K562 (cell line): ENCODE measurements around the gene TRPC4AP. TPM values are rescaled to one million over a fixed set of nuclear protein-coding genes. Genes with fewer than 3 reads are reported as not detected.

ENCODE experiments used
- ATAC-seq: fragments of 200-7000 bp; cut with Tn5 transposase; 3 replicates; pipeline ENCODE4 v1.9.1; 2020; ENCODE audit warnings: moderate library complexity
- BruUV-seq: library from RNA; stranded (reverse); fragments of 400-500 nt; replicated peaks from 2 replicates; lab custom pipeline; 2021; lab: Mats Ljungman, UMichigan
- CTCF ChIA-PET: fragments of 300-600 bp; formaldehyde crosslinking; extraction: SDS; loops from one replicate; lab custom pipeline; 2021; ENCODE audit warnings: low intra/inter-chr PET ratio; lab: Yijun Ruan, JAX
- POLR2A ChIA-PET: fragments of 300-600, 350-650 bp; sonication (Branson Sonifier 250); formaldehyde crosslinking; extraction: SDS; loops from one replicate; lab custom pipeline; 2021; ENCODE audit warnings: antibody characterized with exemption, inconsistent platforms; lab: Yijun Ruan, JAX
- DNase-seq, 4 experiments: peaks; one replicate each; pipeline versions ENCODE4 v3.0.0 to v3.0.0-alpha.2; 2011 to 2018; ENCODE audit warnings: low spot score in 3 of 4, mixed read lengths in 3 of 4; ENCODE audit errors: extremely low read depth in 1 of 4
- FAIRE-seq: peaks from 2 replicates; lab custom pipeline; 2011; peaks lifted over from hg19 to GRCh38; lab: Jason Lieb, UNC
- H2AFZ ChIP-seq: 2 replicates; pipeline ENCODE4 v1.6.0; 2011; ENCODE audit warnings: low read depth, low read length, control low read depth, inconsistent platforms
- H3K27ac ChIP-seq: fragments of 200-600 bp; 3 replicates; pipeline ENCODE4 v1.8.0; 2011; ENCODE audit warnings: low read depth, mild to moderate bottlenecking, control low read depth, inconsistent platforms, low read length, moderate library complexity, mixed read lengths; ENCODE audit errors: extremely low read depth
- H3K27me3 ChIP-seq, 2 experiments: fragments of 300-600 bp in 1 of 2; 2 replicates in 1 of 2; 3 replicates in 1 of 2; pipeline versions ENCODE4 v1.6.0 to v1.8.0; 2011; ENCODE audit warnings: inconsistent platforms in 2 of 2, low read length in 2 of 2, mild to moderate bottlenecking in 1 of 2, mixed read lengths in 1 of 2, moderate library complexity in 1 of 2; ENCODE audit not compliant: control insufficient read depth in 2 of 2, insufficient read depth in 2 of 2
- H3K36me3 ChIP-seq: fragments of 300-600 bp; 3 replicates; pipeline ENCODE4 v1.8.0; 2011; ENCODE audit warnings: mild to moderate bottlenecking, low read length, inconsistent platforms; ENCODE audit not compliant: control insufficient read depth, insufficient read depth
- H3K4me1 ChIP-seq, 2 experiments: fragments of 200-600 bp in 1 of 2; replicated peaks in 1 of 2; 2 replicates in 1 of 2; 3 replicates in 1 of 2; pipeline versions ENCODE4 v1.5.1 to v1.8.0; 2011; ENCODE audit warnings: inconsistent platforms in 2 of 2, low read length in 2 of 2, mild to moderate bottlenecking in 1 of 2, mixed read lengths in 1 of 2, moderate library complexity in 1 of 2; ENCODE audit not compliant: control insufficient read depth in 2 of 2, insufficient read depth in 2 of 2
- H3K4me2 ChIP-seq: 2 replicates; pipeline ENCODE4 v1.6.1; 2011; ENCODE audit warnings: low read length, control low read depth, inconsistent platforms, mixed read lengths; ENCODE audit not compliant: insufficient read depth
- H3K4me3 ChIP-seq: fragments of 200-600 bp; sonication (generic), shearing (Covaris generic); 2 replicates; pipeline ENCODE4 v1.5.1; 2016; ENCODE audit warnings: control low read depth, inconsistent platforms
- H3K79me2 ChIP-seq: fragments of 200-600 bp; 3 replicates; pipeline ENCODE4 v1.8.0; 2011; ENCODE audit warnings: low read length, inconsistent platforms; ENCODE audit not compliant: control insufficient read depth, insufficient read depth
- H3K9ac ChIP-seq, 2 experiments: 2 replicates each; pipeline versions ENCODE4 v1.6.0 to v1.6.1; 2011; ENCODE audit warnings: low read depth in 2 of 2, low read length in 2 of 2, control low read depth in 1 of 2, inconsistent platforms in 1 of 2, mild to moderate bottlenecking in 1 of 2, mixed read lengths in 1 of 2; ENCODE audit not compliant: insufficient read depth in 1 of 2
- H3K9me1 ChIP-seq: one replicate; pipeline ENCODE4 v1.6.0; 2011; ENCODE audit warnings: inconsistent platforms, mild to moderate bottlenecking, low read length, moderate library complexity; ENCODE audit not compliant: control insufficient read depth, insufficient read depth
- H3K9me3 ChIP-seq: replicated peaks from 2 replicates; pipeline ENCODE4 v1.5.1; 2011; ENCODE audit warnings: low read depth, low read length, inconsistent platforms; ENCODE audit not compliant: control insufficient read depth, insufficient read depth
- H4K20me1 ChIP-seq: replicated peaks from 2 replicates; pipeline ENCODE4 v1.6.1; 2011; ENCODE audit warnings: low read length, inconsistent platforms, mixed read lengths; ENCODE audit not compliant: control insufficient read depth, insufficient read depth
- CEBPG ChIP-seq, 3 experiments: fragments of 200-800 bp in 1 of 3; sonication (Bioruptor generic) in 1 of 3; sonication (generic) in 1 of 3; formaldehyde crosslinking in 1 of 3; IDR thresholded peaks in 2 of 3; conservative IDR thresholded peaks in 1 of 3; 2 replicates each; pipeline versions ENCODE4 v1.6.1 to v1.8.0; 2016 to 2022; ENCODE audit warnings: missing compliant biosample characterization in 2 of 3, missing genetic modification characterization in 2 of 3, mild to moderate bottlenecking in 1 of 3, missing genetic modification reagents in 1 of 3
- KLF16 ChIP-seq: IDR thresholded peaks from 2 replicates; pipeline ENCODE4 v1.6.1; 2016; ENCODE audit warnings: antibody characterized with exemption
- MTA1 ChIP-seq: fragments of 450-650 bp; IDR thresholded peaks from 2 replicates; pipeline ENCODE4 v1.6.1; 2017; ENCODE audit warnings: borderline replicate concordance
- PML ChIP-seq: IDR thresholded peaks from 2 replicates; pipeline ENCODE4 v1.6.1; 2012; ENCODE audit warnings: low read length, inconsistent platforms
- RBM34 ChIP-seq: fragments of 200-400 bp; formaldehyde crosslinking; IDR thresholded peaks from 2 replicates; pipeline ENCODE4 v1.6.1; 2018; ENCODE audit warnings: low read length, borderline replicate concordance; ENCODE audit not compliant: insufficient read depth
- TARDBP ChIP-seq: fragments of 450-650 bp; IDR thresholded peaks from 2 replicates; pipeline ENCODE4 v1.6.1; 2016
- TFE3 ChIP-seq: fragments of 450-650 bp; formaldehyde crosslinking; IDR thresholded peaks from 2 replicates; pipeline ENCODE4 v1.4.0; 2020; ENCODE audit warnings: mild to moderate bottlenecking, mixed read lengths
- YBX1 ChIP-seq: fragments of 450-650 bp; IDR thresholded peaks from 2 replicates; pipeline ENCODE4 v1.7.1; 2016; ENCODE audit warnings: mild to moderate bottlenecking
- ZNF445 ChIP-seq: fragments of 250-450 bp; sonication (Bioruptor Pico); IDR thresholded peaks from 2 replicates; pipeline ENCODE4 v1.4.0; 2020; ENCODE audit warnings: low read depth, mild to moderate bottlenecking, moderate library complexity
- ZNF707 ChIP-seq: fragments of 250-450 bp; sonication (Bioruptor Pico); conservative IDR thresholded peaks from 2 replicates; pipeline ENCODE4 v1.8.0; 2022; ENCODE audit warnings: inconsistent platforms, mild to moderate bottlenecking, moderate library complexity
- WGBS: fragments of 100-300 bp; shearing (Covaris generic); methylation state at CpG from one replicate; pipeline ENCODE4 v1.1.6; 2016; ENCODE audit warnings: low coverage, mixed read lengths; ENCODE audit not compliant: insufficient coverage; ENCODE audit errors: missing lambda C conversion rate; 5-methylcytosine and 5-hydroxymethylcytosine counted together
- in situ Hi-C: fragments of 300-500 bp; cut with MboI; formaldehyde crosslinking; loops from 4 replicates; pipeline ENCODE4 v1.15.0; 2018; ENCODE audit warnings: inconsistent platforms, mixed read lengths
- intact Hi-C: fragments of 100-400 bp; cut with micrococcal nuclease; formaldehyde crosslinking; loops from 2 replicates; pipeline ENCODE4 v1.14.2; 2022
- polyA plus RNA-seq, 8 experiments: library from polyadenylated mRNA; depleted of rRNA in 4 of 8; stranded (reverse) in 5 of 8; unstranded in 3 of 8; fragments of >200 nt; fragmentation: Nextera tagmentation in 2 of 8; fragmentation: Illumina TruSeq in 1 of 8; extraction: Ambion mirVana in 2 of 8; extraction: Trizol in 1 of 8; gene quantifications; 2 replicates each; pipeline versions ENCODE4 v1.2.1 to v1.2.3, GENCODE V29; 2011 to 2014; ENCODE audit warnings: inconsistent platforms in 1 of 8, missing spikeins in 1 of 8
- total RNA-seq, 7 experiments: library from RNA; depleted of rRNA in 6 of 7; stranded (reverse); fragments of >200 nt in 6 of 7; fragmentation: Illumina TruSeq in 2 of 7; extraction: Trizol in 2 of 7; gene quantifications; 2 replicates each; pipeline versions ENCODE4 v1.2.1 to v1.2.3, GENCODE V29; 2011 to 2021; ENCODE audit warnings: low replicate concordance in 1 of 7
- TF ChIP-seq, protein P1 (sequence below): fragments of 250-450 bp; sonication (Bioruptor Pico); IDR thresholded peaks from 2 replicates; pipeline ENCODE4 v1.8.0; 2021; ENCODE audit warnings: mild to moderate bottlenecking, moderate library complexity

Gene TRPC4AP
- total and polyA plus RNA-seq, 9 of the 15 experiments (the other 6 are each of a cell fraction or from before 2014, with no cell fraction given), result 2.3 to 70.3 (median 33.3) TPM

- no peak for ATAC-seq
- no peaks in the 10 kb centered on the region; the same call in 1 of the 2 replicates for H4K20me1 ChIP-seq
- CTCF ChIA-PET, result no interaction called here
- no peak for FAIRE-seq
- TF ChIP-seq, protein P1, sequence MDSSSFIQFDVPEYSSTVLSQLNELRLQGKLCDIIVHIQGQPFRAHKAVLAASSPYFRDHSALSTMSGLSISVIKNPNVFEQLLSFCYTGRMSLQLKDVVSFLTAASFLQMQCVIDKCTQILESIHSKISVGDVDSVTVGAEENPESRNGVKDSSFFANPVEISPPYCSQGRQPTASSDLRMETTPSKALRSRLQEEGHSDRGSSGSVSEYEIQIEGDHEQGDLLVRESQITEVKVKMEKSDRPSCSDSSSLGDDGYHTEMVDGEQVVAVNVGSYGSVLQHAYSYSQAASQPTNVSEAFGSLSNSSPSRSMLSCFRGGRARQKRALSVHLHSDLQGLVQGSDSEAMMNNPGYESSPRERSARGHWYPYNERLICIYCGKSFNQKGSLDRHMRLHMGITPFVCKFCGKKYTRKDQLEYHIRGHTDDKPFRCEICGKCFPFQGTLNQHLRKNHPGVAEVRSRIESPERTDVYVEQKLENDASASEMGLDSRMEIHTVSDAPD (CRISPR knock-in tag), result no peak
- TF ChIP-seq CEBPG (CRISPR knock-in tag; IDR thresholded peaks at IDR 0.05) (no peak), CEBPG (tag; conservative IDR thresholded peaks at IDR 0.05 in 1 of 2, IDR thresholded peaks at IDR 0.05 in 1 of 2) (no peak), RBM34 (no peak), ZNF445 (CRISPR knock-in tag) (no peak), MTA1 (no peak), PML (no peak), YBX1 (no peak), KLF16 (no peak), ZNF707 (CRISPR knock-in tag) (no peak), TARDBP (no peak), TFE3 (CRISPR knock-in tag) (no peak)
- TF ChIP-seq, all 486 proteins: peak for 0
- no peaks in the 10 kb centered on the region for H3K9me1 ChIP-seq
- H3K36me3 ChIP-seq, result peaks cover 88% of the 10 kb centered on the region
- BruUV-seq, result no TSS peak
- no peak overlapping the region for H3K4me3 ChIP-seq
- H3K79me2 ChIP-seq, result no peaks in the 10 kb centered on the region
- intact Hi-C loops (no loop called here), in situ Hi-C loops (no loop called here)
- 91% methylated on average over 8 of the region's 8 CpGs for WGBS
- POLR2A ChIA-PET, result interaction anchor here (0.6 to 0.8 kb wide), 3 partner anchors 8 to 937 kb away, joined by 3 read pairs; partner anchors contain the start of gene SCAND1
- no peaks in the 10 kb centered on the region for H3K9me3 ChIP-seq
- no peak overlapping the region for H2AFZ ChIP-seq
- H3K9ac ChIP-seq, result no peak overlapping the region
- no peaks in the 10 kb centered on the region for H3K27me3 ChIP-seq
- H3K27ac ChIP-seq, result no peak overlapping the region
- no peak overlapping the region for H3K4me2 ChIP-seq
- no peaks in the 10 kb centered on the region; a peak in 1 of 5 replicates for H3K4me1 ChIP-seq
- no peak for DNase-seq
Measured at GRCh38 chr20:35017099-35017835, 75.3 kb downstream of the TRPC4AP start.
